Left cardiac atrium (tissue), 4 donors: Measurements from ENCODE around the gene NRCAM. TPM values are rescaled to one million over a fixed set of nuclear protein-coding genes. Genes with fewer than 3 reads are reported as not detected.

Experiments
- ATAC-seq, 2 donors: fragments of 200-7000 bp; cut with Tn5 transposase; one replicate each; pipeline ENCODE4 v1.9.1; 2020; ENCODE audit warnings: mild to moderate bottlenecking in 2 of 2, moderate library complexity in 2 of 2
- DNase-seq: peaks from one replicate; pipeline ENCODE4 v3.0.0-alpha.2; 2020
- intact Hi-C, 2 donors: fragments of 100-400 bp; cut with DNase I; formaldehyde crosslinking; loops; one replicate each; pipeline versions ENCODE4 v1.14.1 to v1.15.1; 2022 to 2023
- total RNA-seq, 2 donors: library from RNA; stranded (reverse); fragmentation: NEBNext Ultra II Directional; extraction: Animal tissue kit (Norgen Biotek cat#: 25700); gene quantifications; one replicate each; pipeline ENCODE4 v1.2.1, GENCODE V29; 2021
- donor health status: DM: no; HTN: yes; CAD: no.
- donor health status: DM: no; HTN: yes; CAD: no; lungs with severe emphysema.
- donor health status: DM: yes; HTN: yes; CAD: no.
- donor health status: Dilated cardiomyopathy.

The NRCAM gene
- total RNA-seq, 2 donors from 2014 or later = 0.47 to 3.4 TPM

- intact Hi-C loops = no loop called here
- no peak for ATAC-seq
- no peak for DNase-seq
Observed at GRCh38 chr7:108158776-108159175, 297.5 kb downstream of the NRCAM start.

GRCh38 chr7:108157606-108158335 lies 298.5 kb downstream of the NRCAM start:
- DNase-seq = no peak

GRCh38 chr7:108156897-108157605 lies 299.2 kb downstream of the NRCAM start:
- intact Hi-C loops = no loop called here
- DNase-seq (no peak), ATAC-seq (no peak)

More at GRCh38 chr7:108157606-108158335, 298.5 kb downstream of the NRCAM start:
- intact Hi-C loops = no loop called here
- no peak for ATAC-seq

- intact Hi-C loops = no loop called here
- no peak for ATAC-seq
- DNase-seq = no peak
Observed at GRCh38 chr7:108152198-108152597, 304.0 kb downstream of the NRCAM start.

- intact Hi-C loops = loop anchor here in 1 of 2 donors (5.0 to 10.0 kb wide), 3 partner anchors 213 to 405 kb away; partner anchors contain the start of gene CBLL1
Observed at GRCh38 chr7:108149908-108150307, 306.3 kb downstream of the NRCAM start.

GRCh38 chr7:108149119-108149518 lies 307.1 kb downstream of the NRCAM start:
- ATAC-seq = no peak
- intact Hi-C loops = loop anchor here in 1 of 2 donors (5.0 to 10.0 kb wide), 3 partner anchors 212 to 404 kb away; partner anchors contain the start of gene CBLL1

More at GRCh38 chr7:108149908-108150307, 306.3 kb downstream of the NRCAM start:
- no peak for ATAC-seq
- no peak for DNase-seq

GRCh38 chr7:108147031-108147563 lies 309.1 kb downstream of the NRCAM start:
- no peak for DNase-seq
- intact Hi-C loops = loop anchor here in 1 of 2 donors (5.0 to 10.0 kb wide), 3 partner anchors 210 to 402 kb away; partner anchors contain the start of gene CBLL1
- no peak for ATAC-seq

More at GRCh38 chr7:108149119-108149518, 307.1 kb downstream of the NRCAM start:
- no peak for DNase-seq

GRCh38 chr7:108146070-108146842 lies 310.0 kb downstream of the NRCAM start:
- intact Hi-C loops = loop anchor here in 1 of 2 donors (5.0 to 10.0 kb wide), 3 partner anchors 209 to 401 kb away; partner anchors contain the start of gene CBLL1
- DNase-seq = peak; percentile 48
- peak; percentile 83 to 85 for ATAC-seq

- DNase-seq (no peak), ATAC-seq (no peak)
- intact Hi-C loops = loop anchor here in 1 of 2 donors (5.0 to 10.0 kb wide), 3 partner anchors 208 to 401 kb away; partner anchors contain the start of gene CBLL1
Observed at GRCh38 chr7:108145401-108145800, 310.8 kb downstream of the NRCAM start.

GRCh38 chr7:108144931-108145330 lies 311.3 kb downstream of the NRCAM start:
- ATAC-seq = no peak
- intact Hi-C loops = loop anchor here in 1 of 2 donors (5.0 to 10.0 kb wide), 3 partner anchors 208 to 400 kb away; partner anchors contain the start of gene CBLL1
- DNase-seq = no peak

GRCh38 chr7:108143658-108144420 lies 312.4 kb downstream of the NRCAM start:
- DNase-seq (no peak), ATAC-seq (no peak)
- intact Hi-C loops = loop anchor here in 1 of 2 donors (10.0 kb wide), 1 partner anchor 399 kb away; the partner anchor contains the start of gene CBLL1

GRCh38 chr7:108142675-108143259 lies 313.5 kb downstream of the NRCAM start:
- intact Hi-C loops = loop anchor here in 1 of 2 donors (10.0 kb wide), 1 partner anchor 398 kb away; the partner anchor contains the start of gene CBLL1
- DNase-seq (no peak), ATAC-seq (no peak)

- DNase-seq = no peak
- intact Hi-C loops = loop anchor here in 1 of 2 donors (10.0 kb wide), 1 partner anchor 397 kb away; the partner anchor contains the start of gene CBLL1
- no peak for ATAC-seq
Observed at GRCh38 chr7:108142180-108142579, 314.1 kb downstream of the NRCAM start.

- intact Hi-C loops = loop anchor here in 1 of 2 donors (10.0 kb wide), 1 partner anchor 396 kb away; the partner anchor contains the start of gene CBLL1
- ATAC-seq (no peak), DNase-seq (no peak)
Observed at GRCh38 chr7:108140671-108141070, 315.6 kb downstream of the NRCAM start.

- intact Hi-C loops = no loop called here
- ATAC-seq (no peak), DNase-seq (no peak)
Observed at GRCh38 chr7:108138911-108139310, 317.3 kb downstream of the NRCAM start.

- intact Hi-C loops = no loop called here
- no peak for ATAC-seq
Observed at GRCh38 chr7:108137993-108138392, 318.2 kb downstream of the NRCAM start.

GRCh38 chr7:108137040-108137439 lies 319.2 kb downstream of the NRCAM start:
- DNase-seq (no peak), ATAC-seq (no peak)
- intact Hi-C loops = no loop called here

More at GRCh38 chr7:108137993-108138392, 318.2 kb downstream of the NRCAM start:
- no peak for DNase-seq
